ENCODE data around the gene CYP26B1. TPM values are rescaled to one million over a fixed set of nuclear protein-coding genes. Genes with fewer than 3 reads are reported as not detected.

CYP26B1 gene
- total RNA-seq, 1 donor from 2014 or later = 1.2 TPM

DNA sequence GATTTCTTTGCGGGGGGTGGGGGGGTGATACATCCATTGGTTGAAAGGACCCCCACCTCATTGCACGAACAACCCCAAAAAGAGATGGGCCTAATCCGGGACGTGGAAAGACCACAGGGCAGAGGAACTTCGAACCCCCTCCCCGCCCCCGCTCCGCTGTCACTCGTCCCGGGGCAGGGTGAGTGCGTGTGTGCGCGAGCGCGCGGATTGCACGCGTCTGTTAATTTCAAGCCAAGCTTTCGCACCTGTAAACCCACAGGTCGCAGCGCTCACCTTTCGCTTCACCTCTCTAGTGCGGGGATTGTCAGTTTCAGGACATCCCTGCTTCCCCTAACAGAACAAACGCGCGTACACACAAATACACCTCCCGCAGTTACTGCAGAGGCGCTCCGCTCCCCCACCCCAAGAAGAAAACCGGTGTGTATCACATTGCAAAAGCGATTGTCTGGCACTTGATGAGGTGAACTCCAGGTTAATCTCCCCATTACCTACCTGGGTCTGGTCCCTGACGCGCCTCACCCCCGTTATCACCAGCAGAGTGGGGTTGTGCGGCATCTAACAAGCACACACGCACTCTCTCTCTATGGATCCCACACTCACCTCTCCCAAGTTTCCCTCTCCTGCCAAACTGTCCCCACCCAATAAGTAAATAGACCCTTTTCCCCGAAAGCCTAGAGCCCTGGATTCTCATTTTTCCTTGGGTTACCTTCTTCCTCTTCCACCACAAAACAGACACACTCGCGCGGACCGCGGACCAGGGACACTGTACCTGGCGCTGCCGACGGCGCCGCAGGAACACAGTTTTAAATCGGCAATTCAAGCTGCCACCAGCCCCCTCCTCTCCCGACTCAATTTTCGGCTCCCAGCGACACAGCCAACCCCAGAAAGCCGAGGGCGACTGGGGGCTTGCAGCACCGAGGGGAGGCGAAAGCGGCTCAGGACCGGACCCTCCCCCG, 1.0 kb downstream of the CYP26B1 start:
- H3K36me3 Mint-ChIP-seq (ENCODE audit: low read depth, unreplicated experiment) = no peaks in the 10 kb centered on the region
- Histone ChIP-seq H3K4me2 (ENCODE audit: low read length) (peak overlapping the region; percentile 63), H3K27me3 (ENCODE audit: insufficient read depth, low read length) (peaks cover 62% of the 10 kb centered on the region), H2AFZ (ENCODE audit: low read depth, low read length) (peak overlapping the region; percentile 17), H3K9me3 (ENCODE audit: insufficient read depth, low read depth, low read length) (peaks cover 4% of the 10 kb centered on the region), H3K79me2 (ENCODE audit: insufficient read depth, low read length) (no peaks in the 10 kb centered on the region), H3K4me3 (ENCODE audit: insufficient read depth, low read depth, low read length) (no peak overlapping the region), H4K20me1 (ENCODE audit: insufficient read depth, low read length) (peaks cover 3% of the 10 kb centered on the region), H3K27ac (ENCODE audit: low read depth, low read length) (no peak overlapping the region), H3K36me3 (ENCODE audit: insufficient read depth, low read length) (no peaks in the 10 kb centered on the region), H3K9ac (ENCODE audit: low read length) (no peak overlapping the region), H3K4me1 (ENCODE audit: insufficient read depth, low read length) (peaks cover 37% of the 10 kb centered on the region)
- H3K27me3 Mint-ChIP-seq (ENCODE audit: low read depth, unreplicated experiment) = peaks cover 71% of the 10 kb centered on the region
- TF ChIP-seq, protein P1, sequence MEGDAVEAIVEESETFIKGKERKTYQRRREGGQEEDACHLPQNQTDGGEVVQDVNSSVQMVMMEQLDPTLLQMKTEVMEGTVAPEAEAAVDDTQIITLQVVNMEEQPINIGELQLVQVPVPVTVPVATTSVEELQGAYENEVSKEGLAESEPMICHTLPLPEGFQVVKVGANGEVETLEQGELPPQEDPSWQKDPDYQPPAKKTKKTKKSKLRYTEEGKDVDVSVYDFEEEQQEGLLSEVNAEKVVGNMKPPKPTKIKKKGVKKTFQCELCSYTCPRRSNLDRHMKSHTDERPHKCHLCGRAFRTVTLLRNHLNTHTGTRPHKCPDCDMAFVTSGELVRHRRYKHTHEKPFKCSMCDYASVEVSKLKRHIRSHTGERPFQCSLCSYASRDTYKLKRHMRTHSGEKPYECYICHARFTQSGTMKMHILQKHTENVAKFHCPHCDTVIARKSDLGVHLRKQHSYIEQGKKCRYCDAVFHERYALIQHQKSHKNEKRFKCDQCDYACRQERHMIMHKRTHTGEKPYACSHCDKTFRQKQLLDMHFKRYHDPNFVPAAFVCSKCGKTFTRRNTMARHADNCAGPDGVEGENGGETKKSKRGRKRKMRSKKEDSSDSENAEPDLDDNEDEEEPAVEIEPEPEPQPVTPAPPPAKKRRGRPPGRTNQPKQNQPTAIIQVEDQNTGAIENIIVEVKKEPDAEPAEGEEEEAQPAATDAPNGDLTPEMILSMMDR (IDR thresholded peaks at IDR 0.05; ENCODE audit: insufficient read depth, low read depth, low read length) = no peak
- TF ChIP-seq EZH2 (IDR thresholded peaks at IDR 0.05; ENCODE audit: insufficient read depth, low read length) = peak; percentile 95
- peaks cover 8% of the 10 kb centered on the region for H3K4me1 Mint-ChIP-seq (ENCODE audit: low read depth, unreplicated experiment)
- FAIRE-seq (no peak), DNase-seq (ENCODE audit: low read depth) (no peak)
- peaks cover 10% of the 10 kb centered on the region for H3K9me3 Mint-ChIP-seq (ENCODE audit: unreplicated experiment)
- peak overlapping the region; percentile 67 for H3K4me3 Mint-ChIP-seq (ENCODE audit: unreplicated experiment)
- peak overlapping the region; percentile 75 for H3K27ac Mint-ChIP-seq (ENCODE audit: unreplicated experiment)

DNA sequence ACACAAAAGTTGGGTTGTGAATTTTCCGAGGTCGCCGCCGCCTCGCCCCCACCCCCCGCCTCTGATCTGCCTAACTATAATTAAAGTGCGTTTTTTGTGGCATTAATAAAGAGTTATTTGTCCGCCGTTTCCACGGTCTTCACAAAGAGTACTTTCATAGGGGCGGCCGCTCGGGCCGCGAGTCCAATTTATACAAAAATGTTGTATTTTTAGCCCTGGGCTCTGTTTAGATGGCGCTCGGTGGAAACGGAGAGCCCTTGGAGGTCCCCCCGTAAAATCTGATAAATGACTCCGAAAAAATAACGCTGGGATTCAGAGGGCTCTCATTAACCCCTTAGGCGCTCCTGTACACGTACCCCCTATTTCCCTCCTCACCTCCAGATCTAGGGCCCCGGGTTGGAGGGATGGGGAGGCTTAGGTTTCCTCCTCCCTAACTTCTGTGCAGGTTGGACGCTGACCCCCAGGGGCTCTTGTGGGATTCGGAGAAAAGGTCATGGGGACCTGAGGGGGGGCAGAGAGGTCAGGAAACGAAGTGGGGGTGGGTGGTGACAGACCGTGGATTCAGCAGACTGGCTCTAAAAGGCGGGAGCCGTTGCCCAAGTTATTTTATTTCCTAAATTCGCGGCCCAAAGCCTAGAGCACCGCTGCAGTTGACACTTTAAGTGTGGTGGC, 1.9 kb downstream of the CYP26B1 start:
- Histone ChIP-seq H3K4me3 (ENCODE audit: insufficient read depth, low read depth, low read length) (no peak overlapping the region), H3K4me1 (ENCODE audit: insufficient read depth, low read length) (peaks cover 37% of the 10 kb centered on the region), H3K79me2 (ENCODE audit: insufficient read depth, low read length) (no peaks in the 10 kb centered on the region), H4K20me1 (ENCODE audit: insufficient read depth, low read length) (peaks cover 3% of the 10 kb centered on the region), H3K27ac (ENCODE audit: low read depth, low read length) (no peak overlapping the region), H3K9ac (ENCODE audit: low read length) (no peak overlapping the region), H3K9me3 (ENCODE audit: insufficient read depth, low read depth, low read length) (peaks cover 4% of the 10 kb centered on the region), H3K4me2 (ENCODE audit: low read length) (peak overlapping the region; percentile 72), H2AFZ (ENCODE audit: low read depth, low read length) (no peak overlapping the region), H3K36me3 (ENCODE audit: insufficient read depth, low read length) (no peaks in the 10 kb centered on the region), H3K27me3 (ENCODE audit: insufficient read depth, low read length) (peaks cover 60% of the 10 kb centered on the region)
- H3K27ac Mint-ChIP-seq (ENCODE audit: unreplicated experiment) = peak overlapping the region; percentile 89
- DNase-seq (ENCODE audit: low read depth) = no peak
- H3K4me3 Mint-ChIP-seq (ENCODE audit: unreplicated experiment) = peak overlapping the region; percentile 72
- no peaks in the 10 kb centered on the region for H3K36me3 Mint-ChIP-seq (ENCODE audit: low read depth, unreplicated experiment)
- H3K9me3 Mint-ChIP-seq (ENCODE audit: unreplicated experiment) = peaks cover 10% of the 10 kb centered on the region
- H3K27me3 Mint-ChIP-seq (ENCODE audit: low read depth, unreplicated experiment) = peaks cover 71% of the 10 kb centered on the region
- peaks cover 8% of the 10 kb centered on the region for H3K4me1 Mint-ChIP-seq (ENCODE audit: low read depth, unreplicated experiment)
- TF ChIP-seq, protein P1 (IDR thresholded peaks at IDR 0.05; ENCODE audit: insufficient read depth, low read depth, low read length) = no peak
- no peak for TF ChIP-seq EZH2 (IDR thresholded peaks at IDR 0.05; ENCODE audit: insufficient read depth, low read length)
- no peak for FAIRE-seq

All from astrocyte (in vitro differentiated cells and primary cell).